HepG2 (cell line): ENCODE measurements around the gene MORN5. TPM values are rescaled to one million over a fixed set of nuclear protein-coding genes. Genes with fewer than 3 reads are reported as not detected.

Experiments
- HNRNPUL1 ChIP-seq: fragments of 200-400 bp; formaldehyde crosslinking; IDR thresholded peaks from 2 replicates; pipeline ENCODE4 v1.6.1; 2017; ENCODE audit warnings: low read depth, mild to moderate bottlenecking, low read length, moderate library complexity
- SP5 ChIP-seq: IDR thresholded peaks from 2 replicates; pipeline ENCODE4 v1.6.1; 2016; ENCODE audit warnings: low read depth, borderline replicate concordance
- ZNF407 ChIP-seq: sonication (generic); formaldehyde crosslinking; IDR thresholded peaks from one replicate; pipeline ENCODE4 v1.5.1; 2020; ENCODE audit warnings: mild to moderate bottlenecking, missing genetic modification reagents; ENCODE audit errors: not compliant biosample characterization
- ZNF782 ChIP-seq: sonication (generic); formaldehyde crosslinking; IDR thresholded peaks from 2 replicates; pipeline ENCODE4 v1.4.0; 2020; ENCODE audit warnings: missing genetic modification reagents, mild to moderate bottlenecking, borderline replicate concordance
- ZXDC ChIP-seq: sonication (generic); formaldehyde crosslinking; IDR thresholded peaks from 2 replicates; pipeline ENCODE4 v1.5.0; 2020; ENCODE audit warnings: mild to moderate bottlenecking, missing genetic modification reagents
- polyA plus RNA-seq, 8 experiments: library from polyadenylated mRNA; depleted of rRNA in 3 of 8; stranded (reverse) in 7 of 8; unstranded in 1 of 8; fragments of >200 nt; fragmentation: Illumina TruSeq in 4 of 8; extraction: Trizol in 4 of 8; gene quantifications; 2 replicates each; pipeline versions ENCODE4 v1.2.1 to v1.2.3, GENCODE V29; 2011 to 2016; ENCODE audit warnings: low read depth in 4 of 8, missing spikeins in 1 of 8, mixed read lengths in 1 of 8; ENCODE audit not compliant: insufficient read depth in 1 of 8
- total RNA-seq, 5 experiments: library from RNA; depleted of rRNA; stranded (reverse); fragments of >200 nt; fragmentation: Illumina TruSeq; extraction: Trizol; gene quantifications; 2 replicates each; pipeline ENCODE4 v1.2.3, GENCODE V29; 2016; ENCODE audit warnings: low read depth in 1 of 5

The MORN5 gene
- total and polyA plus RNA-seq, 2 of the 13 experiments (the other 11 are each of a cell fraction or from before 2014, with no cell fraction given): not detected

- no peak for TF ChIP-seq ZNF407 (CRISPR knock-in tag)
- no peak for TF ChIP-seq ZNF782
- TF ChIP-seq ZXDC (CRISPR knock-in tag): no peak
- TF ChIP-seq SP5 (CRISPR knock-in tag): no peak
- no peak for TF ChIP-seq HNRNPUL1
Measured at GRCh38 chr9:122218071-122218934, 58.6 kb downstream of the MORN5 start (continued).
